AG09309 (cell line): ENCODE measurements around the gene PLCL2.
"Not testable (repeated sequence)": the region's sequence is repeated elsewhere in the genome, so short reads cannot be mapped to it uniquely, and the experiment has no call there.

Source experiments
- DNase-seq: peaks from one replicate; pipeline ENCODE4 v3.0.0-alpha.2; 2010; ENCODE audit warnings: low read depth
- H3K4me3 ChIP-seq: 2 replicates; pipeline ENCODE4 v1.5.1; 2011; ENCODE audit warnings: mild to moderate bottlenecking, low read depth, low read length, moderate library complexity; ENCODE audit not compliant: control insufficient read depth
- TF ChIP-seq, protein P1 (sequence below): IDR thresholded peaks from 2 replicates; pipeline ENCODE4 v1.5.1; 2011; ENCODE audit warnings: mild to moderate bottlenecking, low read depth, low read length, inconsistent platforms; ENCODE audit not compliant: insufficient read depth, control insufficient read depth; ENCODE audit errors: missing control alignments

The PLCL2 gene

DNA sequence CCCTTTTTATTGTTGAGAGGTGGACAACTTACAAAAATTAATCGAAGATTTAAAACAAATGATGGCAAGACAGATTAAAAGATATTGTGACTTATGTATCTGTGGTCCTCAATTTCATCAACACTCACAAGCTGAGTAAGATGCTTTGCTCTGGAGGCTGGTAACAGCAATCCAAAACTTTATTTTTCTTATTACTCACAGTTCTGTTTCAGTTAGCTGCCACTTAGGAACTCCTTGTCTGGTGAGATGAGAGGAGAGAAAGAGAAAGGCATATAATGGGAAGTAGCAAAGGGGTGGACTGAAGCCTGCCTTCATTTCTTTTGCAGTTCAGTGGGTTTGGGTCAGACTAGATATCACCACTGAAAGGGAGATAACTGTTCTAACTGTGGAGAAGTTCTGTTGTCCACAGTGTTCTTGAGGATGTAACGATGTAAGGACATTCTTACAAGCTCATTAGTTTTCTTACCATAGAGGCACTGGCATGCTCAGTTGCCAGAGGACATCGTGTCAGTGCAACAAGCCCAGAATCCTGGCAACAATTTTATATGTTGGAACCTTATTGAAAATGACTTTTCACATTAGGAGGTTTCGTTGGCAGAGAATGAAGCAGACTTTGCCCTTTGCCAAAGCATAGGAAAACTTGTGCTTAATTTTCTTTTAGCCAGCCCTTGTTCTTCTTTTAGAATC, 93.6 kb downstream of the PLCL2 start:
- peak; percentile 13 for DNase-seq
- no peak overlapping the region for H3K4me3 ChIP-seq
- TF ChIP-seq, protein P1, sequence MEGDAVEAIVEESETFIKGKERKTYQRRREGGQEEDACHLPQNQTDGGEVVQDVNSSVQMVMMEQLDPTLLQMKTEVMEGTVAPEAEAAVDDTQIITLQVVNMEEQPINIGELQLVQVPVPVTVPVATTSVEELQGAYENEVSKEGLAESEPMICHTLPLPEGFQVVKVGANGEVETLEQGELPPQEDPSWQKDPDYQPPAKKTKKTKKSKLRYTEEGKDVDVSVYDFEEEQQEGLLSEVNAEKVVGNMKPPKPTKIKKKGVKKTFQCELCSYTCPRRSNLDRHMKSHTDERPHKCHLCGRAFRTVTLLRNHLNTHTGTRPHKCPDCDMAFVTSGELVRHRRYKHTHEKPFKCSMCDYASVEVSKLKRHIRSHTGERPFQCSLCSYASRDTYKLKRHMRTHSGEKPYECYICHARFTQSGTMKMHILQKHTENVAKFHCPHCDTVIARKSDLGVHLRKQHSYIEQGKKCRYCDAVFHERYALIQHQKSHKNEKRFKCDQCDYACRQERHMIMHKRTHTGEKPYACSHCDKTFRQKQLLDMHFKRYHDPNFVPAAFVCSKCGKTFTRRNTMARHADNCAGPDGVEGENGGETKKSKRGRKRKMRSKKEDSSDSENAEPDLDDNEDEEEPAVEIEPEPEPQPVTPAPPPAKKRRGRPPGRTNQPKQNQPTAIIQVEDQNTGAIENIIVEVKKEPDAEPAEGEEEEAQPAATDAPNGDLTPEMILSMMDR = no peak

- no peak overlapping the region for H3K4me3 ChIP-seq
- no peak for DNase-seq
- TF ChIP-seq, protein P1 = no peak
Measured at GRCh38 chr3:16978921-16979271, 94.1 kb downstream of the PLCL2 start.

GRCh38 chr3:16979769-16980515, 95.2 kb downstream of the PLCL2 start:
- H3K4me3 ChIP-seq, DNase-seq: not testable (repeated sequence)

DNA sequence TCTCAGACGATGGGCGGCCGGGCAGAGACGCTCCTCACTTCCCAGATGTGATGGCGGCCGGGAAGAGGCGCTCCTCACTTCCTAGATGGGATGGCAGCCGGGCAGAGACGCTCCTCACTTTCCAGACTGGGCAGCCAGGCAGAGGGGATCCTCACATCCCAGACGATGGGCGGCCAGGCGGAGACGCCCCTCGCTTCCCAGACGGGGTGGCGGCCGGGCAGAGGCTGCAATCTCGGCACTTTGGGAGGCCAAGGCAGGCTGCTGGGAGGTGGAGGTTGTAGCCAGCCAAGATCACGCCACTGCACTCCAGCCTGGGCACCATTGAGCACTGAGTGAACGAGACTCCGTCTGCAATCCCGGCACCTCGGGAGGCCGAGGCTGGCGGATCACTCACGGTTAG, 95.8 kb downstream of the PLCL2 start:
- not testable (repeated sequence) for H3K4me3 ChIP-seq, DNase-seq

DNA sequence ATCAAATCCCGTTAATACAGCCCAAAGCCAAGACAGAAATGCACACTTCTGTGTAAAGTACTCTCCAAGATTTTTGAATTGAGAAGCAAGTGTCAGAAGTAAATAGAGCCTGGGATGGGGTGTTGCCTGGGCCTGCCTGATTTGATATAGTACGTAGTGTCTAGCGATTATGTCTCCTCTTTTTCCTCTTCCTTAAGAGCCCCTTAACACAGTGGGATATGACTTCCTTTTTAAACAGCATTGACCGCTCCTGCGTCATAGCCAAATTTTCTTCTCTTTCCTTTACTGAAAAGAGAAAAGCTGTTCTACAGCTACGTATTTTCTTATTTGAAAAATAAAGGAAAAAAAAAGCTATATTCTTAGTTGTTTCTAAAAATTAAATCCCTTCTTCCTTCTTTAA, 97.7 kb downstream of the PLCL2 start:
- TF ChIP-seq, protein P1 = no peak
- no peak overlapping the region for H3K4me3 ChIP-seq
- no peak for DNase-seq

DNA sequence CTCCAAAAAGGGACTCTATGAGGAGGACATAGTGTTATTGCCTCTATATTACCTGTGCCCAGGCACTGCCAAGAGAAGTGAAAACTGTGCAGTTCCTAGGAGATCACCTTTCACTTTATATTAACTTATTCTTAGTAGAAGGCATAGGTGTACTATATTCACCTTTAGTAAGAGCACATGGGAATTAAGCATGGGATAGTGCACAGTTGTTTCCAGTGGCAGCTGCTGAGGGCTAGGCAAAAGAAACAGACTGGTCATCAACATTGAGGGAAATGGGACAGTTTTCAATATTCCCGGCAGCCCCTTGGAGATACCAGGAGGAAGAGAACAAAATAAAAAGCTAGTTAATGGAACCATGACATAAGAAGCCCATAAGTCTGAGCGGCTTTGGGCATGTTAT, 100.9 kb downstream of the PLCL2 start:
- TF ChIP-seq, protein P1 = no peak
- H3K4me3 ChIP-seq = no peak overlapping the region
- no peak for DNase-seq

- H3K4me3 ChIP-seq = no peak overlapping the region
- TF ChIP-seq, protein P1 = no peak
- DNase-seq = no peak
Measured at GRCh38 chr3:16987141-16987540, 102.4 kb downstream of the PLCL2 start.
